OCI-LY7 (cell line): ENCODE measurements around the gene NPAS2. TPM values are rescaled to one million over a fixed set of nuclear protein-coding genes. Genes with fewer than 3 reads are reported as not detected.

Experiments
- BruUV-seq: library from RNA; stranded (reverse); fragments of 400-500 nt; replicated peaks from 2 replicates; lab custom pipeline; 2021; lab: Mats Ljungman, UMichigan
- CTCF ChIA-PET: fragments of 300-600 bp; sonication (Branson Sonifier 250); formaldehyde crosslinking; loops from one replicate; lab custom pipeline; 2022; ENCODE audit warnings: antibody characterized with exemption; ENCODE audit not compliant: unreplicated experiment; lab: Charles Lee
- POLR2A ChIA-PET: fragments of 300-600 bp; sonication (Branson Sonifier 250); formaldehyde crosslinking; loops from one replicate; lab custom pipeline; 2022; ENCODE audit warnings: antibody characterized with exemption; lab: Charles Lee
- DNase-seq: peaks from one replicate; pipeline ENCODE4 v3.0.0-alpha.2; 2015; ENCODE audit warnings: low spot score
- H2AFZ ChIP-seq: fragments of 200-600 bp; sonication (generic), shearing (Covaris generic); 2 replicates; pipeline ENCODE4 v1.6.1; 2014; ENCODE audit warnings: mild to moderate bottlenecking, antibody characterized with exemption, low read length, moderate library complexity
- H3K27ac ChIP-seq: fragments of 200-600 bp; sonication (generic); 2 replicates; pipeline ENCODE4 v1.5.1; 2014; ENCODE audit warnings: mixed run types, low read depth, mild to moderate bottlenecking, moderate library complexity, low read length, inconsistent platforms; ENCODE audit not compliant: poor library complexity, severe bottlenecking
- H3K36me3 ChIP-seq: fragments of 200-600 bp; sonication (generic); 2 replicates; pipeline ENCODE4 v1.6.1; 2014; ENCODE audit warnings: mild to moderate bottlenecking, antibody characterized with exemption, low read length, moderate library complexity, mixed read lengths; ENCODE audit not compliant: insufficient read depth
- H3K4me1 ChIP-seq: fragments of 200-600 bp; sonication (generic); 2 replicates; pipeline ENCODE4 v1.5.1; 2014; ENCODE audit warnings: mild to moderate bottlenecking, low read length; ENCODE audit not compliant: insufficient read depth, poor library complexity, severe bottlenecking
- H3K4me2 ChIP-seq: fragments of 200-600 bp; sonication (generic); 2 replicates; pipeline ENCODE4 v1.6.1; 2014; ENCODE audit warnings: mild to moderate bottlenecking, low read length
- H3K4me3 ChIP-seq: fragments of 200-600 bp; sonication (generic); 2 replicates; pipeline ENCODE4 v1.5.1; 2014; ENCODE audit warnings: mild to moderate bottlenecking, low read depth, low read length; ENCODE audit not compliant: poor library complexity, severe bottlenecking
- H3K79me2 ChIP-seq: fragments of 200-600 bp; sonication (generic); 2 replicates; pipeline ENCODE4 v1.6.1; 2016; ENCODE audit warnings: low read depth, mild to moderate bottlenecking, low read length, moderate library complexity, mixed read lengths; ENCODE audit not compliant: insufficient read depth
- H3K9me2 ChIP-seq: fragments of 200-600 bp; sonication (generic); 2 replicates; pipeline ENCODE4 v1.6.1; 2016; ENCODE audit warnings: mild to moderate bottlenecking, low read length, mixed read lengths; ENCODE audit not compliant: insufficient read depth
- H3K9me3 ChIP-seq: fragments of 200-600 bp; sonication (generic); 2 replicates; pipeline ENCODE4 v1.6.1; 2014; ENCODE audit warnings: mild to moderate bottlenecking, mixed run types, low read length, mixed read lengths
- H4K20me1 ChIP-seq: fragments of 200-600 bp; sonication (generic); 2 replicates; pipeline ENCODE4 v1.6.1; 2014; ENCODE audit warnings: mild to moderate bottlenecking, antibody characterized with exemption, low read length, moderate library complexity, mixed read lengths; ENCODE audit not compliant: insufficient read depth
- EZH2phosphoT487 ChIP-seq: fragments of 200-600 bp; sonication (generic); IDR thresholded peaks from 2 replicates; pipeline ENCODE4 v1.6.1; 2018; ENCODE audit warnings: low read depth, borderline replicate concordance, mild to moderate bottlenecking, mixed run types, antibody characterized with exemption, low read length, moderate library complexity, mixed read lengths
- intact Hi-C: fragments of 100-400 bp; cut with micrococcal nuclease; formaldehyde crosslinking; loops from one replicate; pipeline ENCODE4 v1.10.0; 2022; ENCODE audit not compliant: unreplicated experiment
- total RNA-seq, 2 experiments: library from RNA; depleted of rRNA in 1 of 2; stranded (reverse); fragments of >200 nt in 1 of 2; shearing (Covaris generic) in 1 of 2; gene quantifications; 2 replicates each; pipeline ENCODE4 v1.2.3, GENCODE V29; 2014 to 2022
- TF ChIP-seq, protein P1 (sequence below): fragments of 200-600 bp; sonication (generic); conservative IDR thresholded peaks from 2 replicates; pipeline ENCODE4 v1.5.1; 2014; ENCODE audit warnings: mild to moderate bottlenecking, antibody characterized with exemption, low read length, moderate library complexity, mixed read lengths

Gene NPAS2
- total RNA-seq, 2 experiments from 2014 or later = not detected

DNA sequence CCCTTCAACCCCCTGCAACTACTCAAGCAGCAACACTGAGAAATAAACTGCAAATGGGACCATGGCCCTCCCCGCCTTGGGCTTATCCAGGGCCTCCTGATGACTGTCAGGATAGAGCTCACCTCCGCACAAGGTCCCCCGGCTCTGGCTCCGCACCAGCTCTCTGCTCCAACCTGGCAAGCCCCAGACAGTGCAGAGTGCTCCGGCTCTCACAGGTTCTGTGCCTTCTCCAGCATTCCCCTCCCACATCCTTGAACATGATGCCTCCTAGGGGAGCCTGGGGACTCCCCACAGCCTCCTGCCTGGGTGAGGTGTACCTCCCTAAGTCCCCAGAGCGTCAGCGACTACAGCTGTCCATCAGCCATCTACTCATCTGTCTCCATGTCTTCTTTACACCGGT lies 26.7 kb upstream of the NPAS2 start:
- Histone ChIP-seq H3K27ac (no peak overlapping the region), H3K79me2 (no peaks in the 10 kb centered on the region), H3K9me2 (no peaks in the 10 kb centered on the region), H4K20me1 (no peaks in the 10 kb centered on the region), H3K36me3 (no peaks in the 10 kb centered on the region), H3K4me2 (no peak overlapping the region), H3K4me3 (no peak overlapping the region), H3K4me1 (no peaks in the 10 kb centered on the region), H2AFZ (no peak overlapping the region), H3K9me3 (no peaks in the 10 kb centered on the region)
- no TSS peak for BruUV-seq
- ChIA-PET CTCF (no interaction called here), POLR2A (no interaction called here)
- intact Hi-C loops = no loop called here
- no peak for DNase-seq
- TF ChIP-seq, protein P1, sequence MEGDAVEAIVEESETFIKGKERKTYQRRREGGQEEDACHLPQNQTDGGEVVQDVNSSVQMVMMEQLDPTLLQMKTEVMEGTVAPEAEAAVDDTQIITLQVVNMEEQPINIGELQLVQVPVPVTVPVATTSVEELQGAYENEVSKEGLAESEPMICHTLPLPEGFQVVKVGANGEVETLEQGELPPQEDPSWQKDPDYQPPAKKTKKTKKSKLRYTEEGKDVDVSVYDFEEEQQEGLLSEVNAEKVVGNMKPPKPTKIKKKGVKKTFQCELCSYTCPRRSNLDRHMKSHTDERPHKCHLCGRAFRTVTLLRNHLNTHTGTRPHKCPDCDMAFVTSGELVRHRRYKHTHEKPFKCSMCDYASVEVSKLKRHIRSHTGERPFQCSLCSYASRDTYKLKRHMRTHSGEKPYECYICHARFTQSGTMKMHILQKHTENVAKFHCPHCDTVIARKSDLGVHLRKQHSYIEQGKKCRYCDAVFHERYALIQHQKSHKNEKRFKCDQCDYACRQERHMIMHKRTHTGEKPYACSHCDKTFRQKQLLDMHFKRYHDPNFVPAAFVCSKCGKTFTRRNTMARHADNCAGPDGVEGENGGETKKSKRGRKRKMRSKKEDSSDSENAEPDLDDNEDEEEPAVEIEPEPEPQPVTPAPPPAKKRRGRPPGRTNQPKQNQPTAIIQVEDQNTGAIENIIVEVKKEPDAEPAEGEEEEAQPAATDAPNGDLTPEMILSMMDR = no peak
- TF ChIP-seq EZH2phosphoT487 = no peak

- H2AFZ ChIP-seq = no peak overlapping the region
- H3K36me3 ChIP-seq = no peaks in the 10 kb centered on the region
- ChIA-PET POLR2A (no interaction called here), CTCF (no interaction called here)
- no peaks in the 10 kb centered on the region for H3K9me2 ChIP-seq
- no peaks in the 10 kb centered on the region for H3K4me1 ChIP-seq
- no peak overlapping the region for H3K4me3 ChIP-seq
- H3K9me3 ChIP-seq = no peaks in the 10 kb centered on the region
- H4K20me1 ChIP-seq = no peaks in the 10 kb centered on the region
- H3K79me2 ChIP-seq = no peaks in the 10 kb centered on the region
- BruUV-seq = no TSS peak
- no peak overlapping the region for H3K4me2 ChIP-seq
- no peak overlapping the region for H3K27ac ChIP-seq
- TF ChIP-seq, protein P1 = no peak
- TF ChIP-seq EZH2phosphoT487 = no peak
- DNase-seq = no peak
- intact Hi-C loops = no loop called here
These were observed 26.0 kb upstream of the NPAS2 start for GRCh38 chr2:100793982-100794381.

GRCh38 chr2:100796499-100797100 lies 23.3 kb upstream of the NPAS2 start:
- H3K36me3 ChIP-seq = no peaks in the 10 kb centered on the region
- H3K79me2 ChIP-seq = no peaks in the 10 kb centered on the region
- no peak overlapping the region for H3K4me2 ChIP-seq
- no peak for DNase-seq
- TF ChIP-seq, protein P1 = no peak
- TF ChIP-seq EZH2phosphoT487 = no peak
- BruUV-seq = no TSS peak
- H2AFZ ChIP-seq = no peak overlapping the region
- intact Hi-C loops = no loop called here
- no peaks in the 10 kb centered on the region for H3K9me3 ChIP-seq
- POLR2A ChIA-PET = no interaction called here
- H3K4me3 ChIP-seq = no peak overlapping the region
- no peaks in the 10 kb centered on the region for H4K20me1 ChIP-seq
- CTCF ChIA-PET = no interaction called here
- H3K4me1 ChIP-seq = no peaks in the 10 kb centered on the region
- H3K27ac ChIP-seq = no peak overlapping the region
- H3K9me2 ChIP-seq = no peaks in the 10 kb centered on the region
